MV-4-11 (cell line): Measurements from ENCODE around the gene UGT2A2.
A peak's percentile ranks its signal among the peaks of the same experiment; 100 is the strongest.

Experiments
- DNase-seq: peaks from one replicate; lab custom pipeline; 2025; lab: John Stamatoyannopoulos, UW

The UGT2A2 gene

GRCh38 chr4:69576251-69576877 lies 63.1 kb downstream of the UGT2A2 start:
- no peak for DNase-seq

GRCh38 chr4:69568787-69569186 lies 70.7 kb downstream of the UGT2A2 start:
- DNase-seq, result no peak

GRCh38 chr4:69563424-69563823 lies 76.0 kb downstream of the UGT2A2 start:
- peak; percentile 13 for DNase-seq

GRCh38 chr4:69549651-69550050 lies 89.8 kb downstream of the UGT2A2 start:
- no peak for DNase-seq

GRCh38 chr4:69546134-69546765 lies 93.2 kb downstream of the UGT2A2 start:
- peak; percentile 91 for DNase-seq
